KMS-11 (cell line): ENCODE results near the gene PPP2CA.

Source experiments
- H2AFZ ChIP-seq: fragments of 200-600 bp; sonication (generic); 2 replicates; pipeline ENCODE4 v1.6.1; 2016; ENCODE audit warnings: antibody characterized with exemption, mixed run types, low read depth
- H3K27ac ChIP-seq: fragments of 200-600 bp; sonication (generic); 2 replicates; pipeline ENCODE4 v1.6.1; 2016; ENCODE audit warnings: mild to moderate bottlenecking, mixed run types
- H3K27me3 ChIP-seq: fragments of 200-600 bp; sonication (generic); 2 replicates; pipeline ENCODE4 v1.6.1; 2017; ENCODE audit warnings: mild to moderate bottlenecking, low read depth, mixed run types, moderate library complexity; ENCODE audit not compliant: insufficient read depth
- H3K36me3 ChIP-seq: fragments of 200-600 bp; sonication (generic); 2 replicates; pipeline ENCODE4 v1.6.1; 2017; ENCODE audit warnings: mild to moderate bottlenecking, mixed run types; ENCODE audit not compliant: insufficient read depth
- H3K4me1 ChIP-seq: fragments of 200-600 bp; sonication (generic); 2 replicates; pipeline ENCODE4 v1.6.1; 2016; ENCODE audit warnings: mild to moderate bottlenecking, low read depth, mixed run types; ENCODE audit not compliant: poor library complexity, severe bottlenecking
- H3K4me2 ChIP-seq: fragments of 200-600 bp; sonication (generic); 2 replicates; pipeline ENCODE4 v1.7.0; 2016; ENCODE audit warnings: mild to moderate bottlenecking, mixed run types
- H3K4me3 ChIP-seq: fragments of 200-600 bp; sonication (generic); IDR thresholded peaks from 2 replicates; pipeline ENCODE4 v1.6.1; 2017; ENCODE audit warnings: low read depth, low read length, mixed read lengths; ENCODE audit not compliant: insufficient read depth
- H3K79me2 ChIP-seq: fragments of 200-600 bp; sonication (generic); 2 replicates; pipeline ENCODE4 v1.6.1; 2016; ENCODE audit warnings: low read depth, mixed run types; ENCODE audit not compliant: insufficient read depth
- H3K9ac ChIP-seq: fragments of 200-600 bp; sonication (generic); 2 replicates; pipeline ENCODE4 v1.6.1; 2016; ENCODE audit warnings: mild to moderate bottlenecking, mixed run types
- H4K20me1 ChIP-seq: fragments of 200-600 bp; sonication (generic); 2 replicates; pipeline ENCODE4 v1.6.1; 2016; ENCODE audit warnings: mild to moderate bottlenecking, mixed run types; ENCODE audit not compliant: insufficient read depth
- CTCF ChIP-seq: fragments of 200-600 bp; sonication (generic); conservative IDR thresholded peaks from 2 replicates; pipeline ENCODE4 v1.6.1; 2017; ENCODE audit warnings: low read depth, mild to moderate bottlenecking, antibody characterized with exemption, low read length, moderate library complexity, mixed read lengths

The PPP2CA gene

GRCh38 chr5:134148986-134149539, 76.8 kb downstream of the PPP2CA start:
- H3K36me3 ChIP-seq, result peaks cover 6% of the 10 kb centered on the region; the same call in 1 of the 2 replicates
- H4K20me1 ChIP-seq, result no peaks in the 10 kb centered on the region
- peaks cover 4% of the 10 kb centered on the region; the same call in 1 of the 2 replicates for H3K79me2 ChIP-seq
- H3K27ac ChIP-seq, result no peak overlapping the region
- H3K27me3 ChIP-seq, result no peaks in the 10 kb centered on the region
- H3K4me1 ChIP-seq, result no peaks in the 10 kb centered on the region
- no peak overlapping the region for H3K4me2 ChIP-seq
- no peak overlapping the region for H3K9ac ChIP-seq
- H2AFZ ChIP-seq, result no peak overlapping the region
- TF ChIP-seq CTCF, result no peak
- no peak overlapping the region for H3K4me3 ChIP-seq

- H3K36me3 ChIP-seq, result peaks cover 2% of the 10 kb centered on the region; the same call in 1 of the 2 replicates
- no peak overlapping the region for H3K4me2 ChIP-seq
- no peak overlapping the region for H3K9ac ChIP-seq
- TF ChIP-seq CTCF, result no peak
- H3K4me3 ChIP-seq, result no peak overlapping the region
- no peaks in the 10 kb centered on the region for H3K27me3 ChIP-seq
- H3K4me1 ChIP-seq, result no peaks in the 10 kb centered on the region
- no peaks in the 10 kb centered on the region for H4K20me1 ChIP-seq
- H3K79me2 ChIP-seq, result peaks cover 4% of the 10 kb centered on the region; the same call in 1 of the 2 replicates
- no peak overlapping the region for H2AFZ ChIP-seq
- no peak overlapping the region for H3K27ac ChIP-seq
Measured at GRCh38 chr5:134148316-134148715, 77.6 kb downstream of the PPP2CA start.

- H3K9ac ChIP-seq, result no peak overlapping the region
- H3K27ac ChIP-seq, result no peak overlapping the region
- TF ChIP-seq CTCF, result no peak
- H3K36me3 ChIP-seq, result no peaks in the 10 kb centered on the region
- peaks cover 4% of the 10 kb centered on the region; the same call in 1 of the 2 replicates for H3K79me2 ChIP-seq
- H2AFZ ChIP-seq, result no peak overlapping the region
- H3K27me3 ChIP-seq, result no peaks in the 10 kb centered on the region
- no peak overlapping the region for H3K4me3 ChIP-seq
- no peaks in the 10 kb centered on the region for H4K20me1 ChIP-seq
- no peak overlapping the region for H3K4me2 ChIP-seq
- H3K4me1 ChIP-seq, result no peaks in the 10 kb centered on the region
Measured at GRCh38 chr5:134146651-134147518, 79.0 kb downstream of the PPP2CA start.

- no peak overlapping the region for H3K4me2 ChIP-seq
- peaks cover 4% of the 10 kb centered on the region; the same call in 1 of the 2 replicates for H3K79me2 ChIP-seq
- no peak overlapping the region for H3K27ac ChIP-seq
- H3K36me3 ChIP-seq, result no peaks in the 10 kb centered on the region
- peaks cover 1% of the 10 kb centered on the region for H3K4me1 ChIP-seq
- H4K20me1 ChIP-seq, result no peaks in the 10 kb centered on the region
- H3K9ac ChIP-seq, result no peak overlapping the region
- TF ChIP-seq CTCF, result peak; percentile 95
- no peaks in the 10 kb centered on the region for H3K27me3 ChIP-seq
- H3K4me3 ChIP-seq, result no peak overlapping the region
- H2AFZ ChIP-seq, result no peak overlapping the region
Measured at GRCh38 chr5:134145779-134146581, 79.9 kb downstream of the PPP2CA start.
